Inferior parietal cortex (tissue), 1 donor: ENCODE measurements around the gene RUNX1.

Experiments used
- DNase-seq: peaks from one replicate; pipeline ENCODE4 v3.0.0-alpha.2; 2016; ENCODE audit errors: extremely low spot score

The RUNX1 gene

DNA sequence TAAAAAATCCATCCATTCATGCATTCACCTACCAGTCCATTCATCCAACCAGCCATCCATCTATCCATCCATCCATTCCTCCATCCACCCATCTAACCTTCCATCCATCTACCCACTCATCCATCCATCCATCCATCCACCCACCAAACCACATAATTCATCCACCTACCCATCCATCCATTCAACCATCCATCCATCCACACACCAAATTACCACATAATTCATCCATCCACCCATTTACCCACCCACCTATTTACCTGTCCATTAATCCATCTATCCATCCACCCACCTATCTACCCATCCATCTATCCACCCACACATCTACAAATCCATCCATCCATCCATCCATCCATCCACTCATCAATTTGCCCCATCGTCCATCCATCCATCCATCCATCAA lies 308.9 kb downstream of the RUNX1 start:
- DNase-seq, result no peak
